Hepatocyte (in vitro differentiated cells): ENCODE data around the gene PPM1H.

Experiments
- EZH2phosphoT487 ChIP-seq: fragments of 200-600 bp; sonication (generic); IDR thresholded peaks from one replicate; pipeline ENCODE4 v1.6.1; 2018; ENCODE audit warnings: antibody characterized with exemption, mild to moderate bottlenecking, low read depth, moderate library complexity; ENCODE audit not compliant: unreplicated experiment, severe bottlenecking
- TF ChIP-seq, protein P1 (sequence below): fragments of 200-600 bp; sonication (generic); IDR thresholded peaks from 2 replicates; pipeline ENCODE4 v1.5.1; 2016; ENCODE audit warnings: antibody characterized with exemption, mild to moderate bottlenecking; ENCODE audit not compliant: poor library complexity

DNA sequence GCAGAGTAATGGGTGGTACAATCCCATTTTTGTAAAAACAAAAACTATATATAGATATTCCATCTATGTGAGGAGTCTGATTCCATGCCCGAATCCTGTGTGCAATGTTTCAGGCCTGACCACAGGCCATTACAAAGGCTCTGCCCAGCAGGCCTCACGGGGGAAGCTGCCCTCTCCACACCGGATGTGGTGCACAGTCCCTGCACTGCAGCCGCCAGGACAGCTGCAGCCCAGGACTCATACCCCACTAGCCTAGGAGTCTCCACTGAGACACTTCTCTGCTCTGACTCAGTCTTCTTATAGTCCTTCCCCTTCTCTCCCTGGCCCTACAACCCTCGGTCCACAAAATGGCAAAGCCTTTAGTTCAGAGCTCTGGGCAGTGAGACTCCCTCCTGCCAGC, 190.4 kb downstream of the PPM1H start:
- TF ChIP-seq, protein P1, sequence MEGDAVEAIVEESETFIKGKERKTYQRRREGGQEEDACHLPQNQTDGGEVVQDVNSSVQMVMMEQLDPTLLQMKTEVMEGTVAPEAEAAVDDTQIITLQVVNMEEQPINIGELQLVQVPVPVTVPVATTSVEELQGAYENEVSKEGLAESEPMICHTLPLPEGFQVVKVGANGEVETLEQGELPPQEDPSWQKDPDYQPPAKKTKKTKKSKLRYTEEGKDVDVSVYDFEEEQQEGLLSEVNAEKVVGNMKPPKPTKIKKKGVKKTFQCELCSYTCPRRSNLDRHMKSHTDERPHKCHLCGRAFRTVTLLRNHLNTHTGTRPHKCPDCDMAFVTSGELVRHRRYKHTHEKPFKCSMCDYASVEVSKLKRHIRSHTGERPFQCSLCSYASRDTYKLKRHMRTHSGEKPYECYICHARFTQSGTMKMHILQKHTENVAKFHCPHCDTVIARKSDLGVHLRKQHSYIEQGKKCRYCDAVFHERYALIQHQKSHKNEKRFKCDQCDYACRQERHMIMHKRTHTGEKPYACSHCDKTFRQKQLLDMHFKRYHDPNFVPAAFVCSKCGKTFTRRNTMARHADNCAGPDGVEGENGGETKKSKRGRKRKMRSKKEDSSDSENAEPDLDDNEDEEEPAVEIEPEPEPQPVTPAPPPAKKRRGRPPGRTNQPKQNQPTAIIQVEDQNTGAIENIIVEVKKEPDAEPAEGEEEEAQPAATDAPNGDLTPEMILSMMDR: no peak
- TF ChIP-seq EZH2phosphoT487: no peak
